HCT116 (cell line): ENCODE data around the gene SNX19. TPM values are rescaled to one million over a fixed set of nuclear protein-coding genes. Genes with fewer than 3 reads are reported as not detected.

Experiments
- ATAC-seq: fragments of 200-7000 bp; cut with Tn5 transposase; 2 replicates; pipeline ENCODE4 v1.9.1; 2020; ENCODE audit warnings: mild to moderate bottlenecking, moderate library complexity
- BruUV-seq: library from RNA; stranded (reverse); fragments of 400-500 nt; replicated peaks from 2 replicates; lab custom pipeline; 2021; lab: Mats Ljungman, UMichigan
- CTCF ChIA-PET: fragments of 300-600 bp; sonication (Branson Sonifier 250); formaldehyde crosslinking; loops from one replicate; lab custom pipeline; 2021; ENCODE audit warnings: antibody characterized with exemption; lab: Charles Lee
- POLR2A ChIA-PET: fragments of 300-600, 350-600 bp; sonication (Branson Sonifier 250); formaldehyde crosslinking; loops from one replicate; lab custom pipeline; 2021; ENCODE audit warnings: antibody characterized with exemption; lab: Charles Lee
- RAD21 ChIA-PET, 2 experiments: fragments of 300-600 bp; sonication (Branson Sonifier 250); formaldehyde crosslinking; loops; one replicate each; lab custom pipeline; 2023; ENCODE audit warnings: low total read pairs in 2 of 2; ENCODE audit not compliant: uncharacterized antibody in 2 of 2, unreplicated experiment in 2 of 2, low non-redundant PET in 1 of 2; lab: Charles Lee
- DNase-seq: peaks from one replicate; pipeline ENCODE4 v3.0.0-alpha.2; 2010; ENCODE audit warnings: low read depth, low spot score
- H2AFZ ChIP-seq: fragments of 200-600 bp; shearing (Covaris generic), sonication (generic); 2 replicates; pipeline ENCODE4 v1.6.1; 2017; ENCODE audit warnings: low read depth, mixed run types, mixed read lengths, antibody characterized with exemption, low read length; ENCODE audit not compliant: poor library complexity, severe bottlenecking
- H3K27ac ChIP-seq: 2 replicates; pipeline ENCODE4 v1.5.1; 2012; ENCODE audit warnings: low read depth, low read length
- H3K27me3 ChIP-seq: fragments of 200-600 bp; sonication (generic); 2 replicates; pipeline ENCODE4 v1.6.1; 2016; ENCODE audit warnings: mixed run types, low read length, mixed read lengths; ENCODE audit not compliant: insufficient read depth
- H3K36me3 ChIP-seq, 2 experiments: fragments of 200-500 bp in 1 of 2; fragments of 200-600 bp in 1 of 2; sonication (Bioruptor generic) in 1 of 2; sonication (generic) in 1 of 2; 2 replicates each; pipeline versions ENCODE4 v1.5.1 to v1.6.1; 2014 to 2016; ENCODE audit warnings: low read length in 2 of 2, inconsistent platforms in 1 of 2, mixed read lengths in 1 of 2, mixed run types in 1 of 2; ENCODE audit not compliant: insufficient read depth in 2 of 2, control insufficient read depth in 1 of 2
- H3K4me1 ChIP-seq, 2 experiments: fragments of 200-600 bp in 1 of 2; sonication (generic) in 1 of 2; 2 replicates each; pipeline versions ENCODE4 v1.5.1 to v1.6.1; 2012 to 2017; ENCODE audit warnings: low read length in 2 of 2, inconsistent platforms in 1 of 2, mild to moderate bottlenecking in 1 of 2, mixed read lengths in 1 of 2, mixed run types in 1 of 2, moderate library complexity in 1 of 2; ENCODE audit not compliant: insufficient read depth in 2 of 2, control insufficient read depth in 1 of 2
- H3K4me2 ChIP-seq: fragments of 200-600 bp; sonication (generic); 2 replicates; pipeline ENCODE4 v1.6.1; 2017; ENCODE audit warnings: mixed run types, low read length, mixed read lengths
- H3K4me3 ChIP-seq, 2 experiments: fragments of 200-600 bp in 1 of 2; sonication (generic) in 1 of 2; replicated peaks in 1 of 2; 2 replicates each; pipeline ENCODE4 v1.5.1; 2011 to 2016; ENCODE audit warnings: low read length in 2 of 2, control low read depth in 1 of 2, low read depth in 1 of 2, mild to moderate bottlenecking in 1 of 2, mixed read lengths in 1 of 2, mixed run types in 1 of 2
- H3K79me2 ChIP-seq: fragments of 200-600 bp; sonication (generic); 2 replicates; pipeline ENCODE4 v1.6.1; 2017; ENCODE audit warnings: mild to moderate bottlenecking, mixed run types, low read length, moderate library complexity, mixed read lengths; ENCODE audit not compliant: insufficient read depth
- H3K9ac ChIP-seq: fragments of 200-600 bp; sonication (generic); 2 replicates; pipeline ENCODE4 v1.6.1; 2016; ENCODE audit warnings: low read length, mixed read lengths
- H3K9me2 ChIP-seq: fragments of 200-600 bp; sonication (generic), shearing (Covaris generic); 2 replicates; pipeline ENCODE4 v1.6.1; 2017; ENCODE audit warnings: mixed run types, mild to moderate bottlenecking, moderate library complexity; ENCODE audit not compliant: insufficient read depth
- H3K9me3 ChIP-seq, 2 experiments: fragments of 200-500 bp in 1 of 2; fragments of 200-600 bp in 1 of 2; sonication (Bioruptor generic) in 1 of 2; sonication (generic) in 1 of 2; 2 replicates each; pipeline ENCODE4 v1.6.1; 2014 to 2017; ENCODE audit warnings: low read length in 2 of 2, mixed read lengths in 2 of 2, inconsistent platforms in 1 of 2, low read depth in 1 of 2, mild to moderate bottlenecking in 1 of 2, mixed run types in 1 of 2, moderate library complexity in 1 of 2; ENCODE audit not compliant: control insufficient read depth in 1 of 2, insufficient read depth in 1 of 2
- H4K20me1 ChIP-seq: fragments of 200-600 bp; sonication (generic), shearing (Covaris generic); 2 replicates; pipeline ENCODE4 v1.6.1; 2017; ENCODE audit warnings: mixed run types, mild to moderate bottlenecking, moderate library complexity; ENCODE audit not compliant: insufficient read depth
- CBX3 ChIP-seq: IDR thresholded peaks from 2 replicates; pipeline ENCODE4 v1.6.1; 2012; ENCODE audit warnings: low read depth
- CEBPB ChIP-seq: IDR thresholded peaks from 2 replicates; pipeline ENCODE4 v1.6.1; 2012; ENCODE audit warnings: low read depth
- EGR1 ChIP-seq: IDR thresholded peaks from 2 replicates; pipeline ENCODE4 v1.6.1; 2012; ENCODE audit warnings: low read depth
- ELF1 ChIP-seq: IDR thresholded peaks from 2 replicates; pipeline ENCODE4 v1.6.1; 2012; ENCODE audit warnings: low read depth, borderline replicate concordance
- EZH2 ChIP-seq: fragments of 200-600 bp; sonication (generic); IDR thresholded peaks from 2 replicates; pipeline ENCODE4 v1.6.1; 2017; ENCODE audit warnings: antibody characterized with exemption, mixed run types
- EZH2phosphoT487 ChIP-seq: fragments of 200-600 bp; IDR thresholded peaks from 2 replicates; pipeline ENCODE4 v1.6.1; 2018; ENCODE audit warnings: antibody characterized with exemption, borderline replicate concordance
- FOSL1 ChIP-seq: IDR thresholded peaks from 2 replicates; pipeline ENCODE4 v1.6.1; 2012; ENCODE audit warnings: low read depth
- JUND ChIP-seq: IDR thresholded peaks from 2 replicates; pipeline ENCODE4 v1.6.1; 2012
- POLR2A ChIP-seq: IDR thresholded peaks from 2 replicates; pipeline ENCODE4 v1.7.0; 2011; ENCODE audit warnings: borderline replicate concordance; ENCODE audit not compliant: insufficient read depth, insufficient read length; ENCODE audit errors: extremely low read depth
- POLR2AphosphoS5 ChIP-seq: IDR thresholded peaks from 2 replicates; pipeline ENCODE4 v1.6.1; 2011; ENCODE audit warnings: mild to moderate bottlenecking, low read depth, low read length, moderate library complexity
- SIN3A ChIP-seq: IDR thresholded peaks from 2 replicates; pipeline ENCODE4 v1.6.1; 2012; ENCODE audit warnings: low read depth
- SP1 ChIP-seq: IDR thresholded peaks from 2 replicates; pipeline ENCODE4 v1.6.1; 2012; ENCODE audit warnings: low read depth
- SRF ChIP-seq: IDR thresholded peaks from 2 replicates; pipeline ENCODE4 v1.6.1; 2012; ENCODE audit warnings: low read depth
- TCF7L2 ChIP-seq: IDR thresholded peaks from 2 replicates; pipeline ENCODE4 v1.7.0; 2011; ENCODE audit warnings: borderline replicate concordance, inconsistent platforms; ENCODE audit not compliant: insufficient read depth, insufficient read length; ENCODE audit errors: extremely low read depth
- ZFX ChIP-seq: fragments of 450-650 bp; IDR thresholded peaks from 2 replicates; pipeline ENCODE4 v1.6.1; 2017
- ZNF274 ChIP-seq: fragments of 200-500 bp; sonication (Bioruptor generic); IDR thresholded peaks from 2 replicates; pipeline ENCODE4 v1.6.1; 2014; ENCODE audit warnings: mild to moderate bottlenecking, low read depth, low read length, inconsistent platforms
- intact Hi-C: fragments of 100-400 bp; cut with micrococcal nuclease; formaldehyde crosslinking; loops from 2 replicates; pipeline ENCODE4 v1.10.0; 2022
- total RNA-seq: library from RNA; stranded (reverse); gene quantifications from one replicate; pipeline ENCODE4 v1.2.1, GENCODE V29; 2021; ENCODE audit not compliant: unreplicated experiment
- TF ChIP-seq, protein P1 (sequence below), 3 experiments: fragments of 200-600 bp in 1 of 3; sonication (generic) in 1 of 3; IDR thresholded peaks in 2 of 3; conservative IDR thresholded peaks in 1 of 3; 2 replicates each; pipeline ENCODE4 v1.5.1; 2012 to 2017; ENCODE audit warnings: low read depth in 2 of 3, low read length in 2 of 3, antibody characterized with exemption in 1 of 3, borderline replicate concordance in 1 of 3, control low read depth in 1 of 3, mild to moderate bottlenecking in 1 of 3, mixed read lengths in 1 of 3, mixed run types in 1 of 3, moderate library complexity in 1 of 3; ENCODE audit not compliant: insufficient read depth in 1 of 3
- TF ChIP-seq, protein P2 (sequence below): IDR thresholded peaks from 2 replicates; pipeline ENCODE4 v1.6.1; 2012; ENCODE audit warnings: low read depth
- TF ChIP-seq, protein P3 (sequence below): IDR thresholded peaks from 2 replicates; pipeline ENCODE4 v1.6.1; 2012
- TF ChIP-seq, protein P4 (sequence below): IDR thresholded peaks from 2 replicates; pipeline ENCODE4 v1.6.1; 2012

SNX19 gene
- total RNA-seq, 1 experiment from 2014 or later: 25.2 TPM

DNA sequence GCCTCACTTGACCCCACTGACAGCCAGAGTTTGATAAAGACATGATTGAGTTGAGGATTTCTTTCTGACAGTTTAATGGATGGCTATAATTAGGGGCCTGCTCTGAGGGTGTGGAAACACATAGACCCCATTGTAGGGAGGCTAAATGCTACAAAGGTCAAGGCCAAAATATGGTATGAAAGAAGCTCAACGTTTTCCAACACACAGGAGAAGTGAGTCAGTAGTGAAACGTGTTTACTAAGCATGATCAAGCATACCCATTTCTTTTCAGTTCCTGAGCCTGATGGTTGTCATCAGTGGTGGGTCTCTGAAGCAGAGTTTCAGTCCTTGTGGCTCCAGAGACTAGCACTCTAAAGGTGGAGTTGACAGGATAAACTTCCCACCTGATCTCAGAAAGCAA lies 69.7 kb downstream of the SNX19 start:
- ChIA-PET POLR2A (no interaction called here), CTCF (interaction anchor here (1.0 to 1.3 kb wide), 2 partner anchors 15 to 412 kb away, joined by 3 read pairs; no protein-coding TSS in a partner anchor), RAD21 (no interaction called here)
- no peak for DNase-seq
- BruUV-seq: no TSS peak
- H3K27me3 ChIP-seq: no peaks in the 10 kb centered on the region
- no peaks in the 10 kb centered on the region for H4K20me1 ChIP-seq
- H3K9me3 ChIP-seq: no peaks in the 10 kb centered on the region
- H3K27ac ChIP-seq: no peak overlapping the region
- H3K9ac ChIP-seq: no peak overlapping the region
- intact Hi-C loops: no loop called here
- no peak for TF ChIP-seq POLR2AphosphoS5
- TF ChIP-seq, protein P1, sequence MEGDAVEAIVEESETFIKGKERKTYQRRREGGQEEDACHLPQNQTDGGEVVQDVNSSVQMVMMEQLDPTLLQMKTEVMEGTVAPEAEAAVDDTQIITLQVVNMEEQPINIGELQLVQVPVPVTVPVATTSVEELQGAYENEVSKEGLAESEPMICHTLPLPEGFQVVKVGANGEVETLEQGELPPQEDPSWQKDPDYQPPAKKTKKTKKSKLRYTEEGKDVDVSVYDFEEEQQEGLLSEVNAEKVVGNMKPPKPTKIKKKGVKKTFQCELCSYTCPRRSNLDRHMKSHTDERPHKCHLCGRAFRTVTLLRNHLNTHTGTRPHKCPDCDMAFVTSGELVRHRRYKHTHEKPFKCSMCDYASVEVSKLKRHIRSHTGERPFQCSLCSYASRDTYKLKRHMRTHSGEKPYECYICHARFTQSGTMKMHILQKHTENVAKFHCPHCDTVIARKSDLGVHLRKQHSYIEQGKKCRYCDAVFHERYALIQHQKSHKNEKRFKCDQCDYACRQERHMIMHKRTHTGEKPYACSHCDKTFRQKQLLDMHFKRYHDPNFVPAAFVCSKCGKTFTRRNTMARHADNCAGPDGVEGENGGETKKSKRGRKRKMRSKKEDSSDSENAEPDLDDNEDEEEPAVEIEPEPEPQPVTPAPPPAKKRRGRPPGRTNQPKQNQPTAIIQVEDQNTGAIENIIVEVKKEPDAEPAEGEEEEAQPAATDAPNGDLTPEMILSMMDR (IDR thresholded peaks at IDR 0.05 in 2 of 3, conservative IDR thresholded peaks at IDR 0.05 in 1 of 3; ENCODE audit: borderline replicate concordance in 1 of 3, insufficient read depth in 1 of 3, low read depth in 2 of 3, low read length in 2 of 3): no peak
- TF ChIP-seq EZH2phosphoT487: no peak
- TF ChIP-seq, protein P2, sequence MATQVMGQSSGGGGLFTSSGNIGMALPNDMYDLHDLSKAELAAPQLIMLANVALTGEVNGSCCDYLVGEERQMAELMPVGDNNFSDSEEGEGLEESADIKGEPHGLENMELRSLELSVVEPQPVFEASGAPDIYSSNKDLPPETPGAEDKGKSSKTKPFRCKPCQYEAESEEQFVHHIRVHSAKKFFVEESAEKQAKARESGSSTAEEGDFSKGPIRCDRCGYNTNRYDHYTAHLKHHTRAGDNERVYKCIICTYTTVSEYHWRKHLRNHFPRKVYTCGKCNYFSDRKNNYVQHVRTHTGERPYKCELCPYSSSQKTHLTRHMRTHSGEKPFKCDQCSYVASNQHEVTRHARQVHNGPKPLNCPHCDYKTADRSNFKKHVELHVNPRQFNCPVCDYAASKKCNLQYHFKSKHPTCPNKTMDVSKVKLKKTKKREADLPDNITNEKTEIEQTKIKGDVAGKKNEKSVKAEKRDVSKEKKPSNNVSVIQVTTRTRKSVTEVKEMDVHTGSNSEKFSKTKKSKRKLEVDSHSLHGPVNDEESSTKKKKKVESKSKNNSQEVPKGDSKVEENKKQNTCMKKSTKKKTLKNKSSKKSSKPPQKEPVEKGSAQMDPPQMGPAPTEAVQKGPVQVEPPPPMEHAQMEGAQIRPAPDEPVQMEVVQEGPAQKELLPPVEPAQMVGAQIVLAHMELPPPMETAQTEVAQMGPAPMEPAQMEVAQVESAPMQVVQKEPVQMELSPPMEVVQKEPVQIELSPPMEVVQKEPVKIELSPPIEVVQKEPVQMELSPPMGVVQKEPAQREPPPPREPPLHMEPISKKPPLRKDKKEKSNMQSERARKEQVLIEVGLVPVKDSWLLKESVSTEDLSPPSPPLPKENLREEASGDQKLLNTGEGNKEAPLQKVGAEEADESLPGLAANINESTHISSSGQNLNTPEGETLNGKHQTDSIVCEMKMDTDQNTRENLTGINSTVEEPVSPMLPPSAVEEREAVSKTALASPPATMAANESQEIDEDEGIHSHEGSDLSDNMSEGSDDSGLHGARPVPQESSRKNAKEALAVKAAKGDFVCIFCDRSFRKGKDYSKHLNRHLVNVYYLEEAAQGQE: no peak
- no peak for TF ChIP-seq SP1
- TF ChIP-seq POLR2A: no peak
- TF ChIP-seq ZNF274: no peak
- TF ChIP-seq, protein P3, sequence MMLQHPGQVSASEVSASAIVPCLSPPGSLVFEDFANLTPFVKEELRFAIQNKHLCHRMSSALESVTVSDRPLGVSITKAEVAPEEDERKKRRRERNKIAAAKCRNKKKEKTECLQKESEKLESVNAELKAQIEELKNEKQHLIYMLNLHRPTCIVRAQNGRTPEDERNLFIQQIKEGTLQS: no peak
- TF ChIP-seq JUND: no peak
- TF ChIP-seq SRF: no peak
- TF ChIP-seq, protein P4, sequence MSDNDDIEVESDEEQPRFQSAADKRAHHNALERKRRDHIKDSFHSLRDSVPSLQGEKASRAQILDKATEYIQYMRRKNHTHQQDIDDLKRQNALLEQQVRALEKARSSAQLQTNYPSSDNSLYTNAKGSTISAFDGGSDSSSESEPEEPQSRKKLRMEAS: no peak
- TF ChIP-seq EGR1: no peak
- TF ChIP-seq SIN3A: no peak
- no peak for TF ChIP-seq TCF7L2
- TF ChIP-seq ELF1: no peak
- no peak for TF ChIP-seq FOSL1
- TF ChIP-seq CEBPB: no peak
- no peak for TF ChIP-seq EZH2
- no peak for TF ChIP-seq CBX3
- TF ChIP-seq ZFX: no peak
- no peak overlapping the region for H3K4me3 ChIP-seq
- H3K4me1 ChIP-seq: peaks cover 0 to 15% of the 10 kb centered on the region in 2 experiments; a peak in 2 of 4 replicates
- no peaks in the 10 kb centered on the region for H3K36me3 ChIP-seq
- no peaks in the 10 kb centered on the region for H3K9me2 ChIP-seq
- no peak overlapping the region for H3K4me2 ChIP-seq
- no peak for ATAC-seq
- no peaks in the 10 kb centered on the region for H3K79me2 ChIP-seq
- H2AFZ ChIP-seq: peak overlapping the region; percentile 7
